Glutamatergic neuron (in vitro differentiated cells): ENCODE data around the gene FAM181B. TPM values are rescaled to one million over a fixed set of nuclear protein-coding genes. Genes with fewer than 3 reads are reported as not detected.

Source experiments
- DNase-seq: peaks from one replicate; pipeline ENCODE4 v3.0.0; 2022
- H3K27ac Mint-ChIP-seq: one replicate; pipeline ENCODE4 v1.8.0; 2020; ENCODE audit warnings: mild to moderate bottlenecking, mixed read lengths, inconsistent platforms; ENCODE audit not compliant: unreplicated experiment
- H3K27me3 Mint-ChIP-seq: one replicate; pipeline ENCODE4 v1.8.0; 2020; ENCODE audit warnings: mild to moderate bottlenecking, moderate library complexity, mixed read lengths, inconsistent platforms; ENCODE audit not compliant: unreplicated experiment
- H3K36me3 Mint-ChIP-seq: one replicate; pipeline ENCODE4 v1.8.0; 2020; ENCODE audit warnings: mild to moderate bottlenecking, mixed read lengths, inconsistent platforms; ENCODE audit not compliant: unreplicated experiment
- H3K4me1 Mint-ChIP-seq: one replicate; pipeline ENCODE4 v1.8.0; 2020; ENCODE audit warnings: mild to moderate bottlenecking, low read depth, mixed read lengths, inconsistent platforms; ENCODE audit not compliant: unreplicated experiment
- H3K4me3 Mint-ChIP-seq: one replicate; pipeline ENCODE4 v1.8.0; 2020; ENCODE audit warnings: mild to moderate bottlenecking, mixed read lengths, inconsistent platforms; ENCODE audit not compliant: unreplicated experiment
- H3K9me3 Mint-ChIP-seq: one replicate; pipeline ENCODE4 v1.8.0; 2020; ENCODE audit warnings: mild to moderate bottlenecking, moderate library complexity, mixed read lengths, inconsistent platforms; ENCODE audit not compliant: unreplicated experiment
- CTCF ChIP-seq: fragments of 200-600 bp; sonication (generic); IDR thresholded peaks from one replicate; pipeline ENCODE4 v1.5.0; 2021; ENCODE audit not compliant: partially characterized antibody, unreplicated experiment
- total RNA-seq: library from RNA; stranded (reverse); fragmentation: NEBNext Ultra II Directional; extraction: Animal tissue kit (Norgen Biotek cat#: 25700); gene quantifications from one replicate; pipeline ENCODE4 v1.2.1, GENCODE V29; 2021; ENCODE audit not compliant: unreplicated experiment

FAM181B gene
- total RNA-seq, 1 donor from 2014 or later: 0.47 TPM

- H3K9me3 Mint-ChIP-seq: peaks cover 5% of the 10 kb centered on the region
- H3K36me3 Mint-ChIP-seq: peaks cover 12% of the 10 kb centered on the region
- H3K4me1 Mint-ChIP-seq: peaks cover 8% of the 10 kb centered on the region
- H3K4me3 Mint-ChIP-seq: no peak overlapping the region
- peak overlapping the region; percentile 49 for H3K27ac Mint-ChIP-seq
- peak; percentile 48 for DNase-seq
- no peaks in the 10 kb centered on the region for H3K27me3 Mint-ChIP-seq
- TF ChIP-seq CTCF: no peak
These were observed 50.6 kb downstream of the FAM181B start for GRCh38 chr11:82683029-82683428.

GRCh38 chr11:82682003-82682751 lies 51.5 kb downstream of the FAM181B start:
- Mint-ChIP-seq H3K27ac (peak overlapping the region; percentile 49), H3K4me3 (peak overlapping the region; percentile 26), H3K4me1 (peaks cover 8% of the 10 kb centered on the region), H3K9me3 (peaks cover 5% of the 10 kb centered on the region), H3K36me3 (peaks cover 12% of the 10 kb centered on the region), H3K27me3 (no peaks in the 10 kb centered on the region)
- peak; percentile 64 for TF ChIP-seq CTCF
- no peak for DNase-seq

- no peak overlapping the region for H3K4me3 Mint-ChIP-seq
- no peak overlapping the region for H3K27ac Mint-ChIP-seq
- H3K27me3 Mint-ChIP-seq: no peaks in the 10 kb centered on the region
- peaks cover 8% of the 10 kb centered on the region for H3K4me1 Mint-ChIP-seq
- no peak for DNase-seq
- H3K9me3 Mint-ChIP-seq: peaks cover 5% of the 10 kb centered on the region
- peaks cover 12% of the 10 kb centered on the region for H3K36me3 Mint-ChIP-seq
- TF ChIP-seq CTCF: no peak
These were observed 53.4 kb downstream of the FAM181B start for GRCh38 chr11:82680252-82680651.

Other genes with a start within 250 kb of the FAM181B start
- gene PRCP, start 166.6 kb upstream of the FAM181B start, total RNA-seq: 12.3 TPM
- gene DDIAS, start 167.9 kb upstream of the FAM181B start, total RNA-seq: 2.0 TPM